PC-9 (cell line): Measurements from ENCODE around the gene MAP2K2.

Experiments used
- EZH2 ChIP-seq: fragments of 200-600 bp; sonication (generic); IDR thresholded peaks from 2 replicates; pipeline ENCODE4 v1.8.0; 2017; ENCODE audit warnings: antibody characterized with exemption, low read depth
- TF ChIP-seq, protein P1 (sequence below): fragments of 200-600 bp; sonication (generic); conservative IDR thresholded peaks from 2 replicates; pipeline ENCODE4 v1.6.1; 2017; ENCODE audit warnings: mixed run types, antibody characterized with exemption, mild to moderate bottlenecking, moderate library complexity

DNA sequence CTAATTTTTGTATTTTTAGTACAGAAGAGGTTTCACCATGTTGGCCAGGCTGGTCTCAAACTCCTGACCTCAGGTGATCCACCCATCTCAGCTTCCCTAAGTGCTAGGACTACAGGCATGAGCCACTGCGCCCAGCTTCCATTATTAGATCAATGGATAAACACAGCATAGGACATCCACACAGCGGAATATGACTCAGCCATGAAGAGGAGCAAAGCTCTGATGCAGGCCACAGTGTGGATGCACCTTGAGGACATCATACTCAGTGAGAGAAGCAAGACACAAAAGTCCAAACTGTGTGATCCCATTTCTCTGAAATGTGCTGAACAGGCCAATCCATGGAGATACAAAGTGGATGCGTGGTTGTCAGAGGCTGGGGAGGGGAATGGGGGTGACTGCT is 52.3 kb downstream of the MAP2K2 start:
- TF ChIP-seq, protein P1, sequence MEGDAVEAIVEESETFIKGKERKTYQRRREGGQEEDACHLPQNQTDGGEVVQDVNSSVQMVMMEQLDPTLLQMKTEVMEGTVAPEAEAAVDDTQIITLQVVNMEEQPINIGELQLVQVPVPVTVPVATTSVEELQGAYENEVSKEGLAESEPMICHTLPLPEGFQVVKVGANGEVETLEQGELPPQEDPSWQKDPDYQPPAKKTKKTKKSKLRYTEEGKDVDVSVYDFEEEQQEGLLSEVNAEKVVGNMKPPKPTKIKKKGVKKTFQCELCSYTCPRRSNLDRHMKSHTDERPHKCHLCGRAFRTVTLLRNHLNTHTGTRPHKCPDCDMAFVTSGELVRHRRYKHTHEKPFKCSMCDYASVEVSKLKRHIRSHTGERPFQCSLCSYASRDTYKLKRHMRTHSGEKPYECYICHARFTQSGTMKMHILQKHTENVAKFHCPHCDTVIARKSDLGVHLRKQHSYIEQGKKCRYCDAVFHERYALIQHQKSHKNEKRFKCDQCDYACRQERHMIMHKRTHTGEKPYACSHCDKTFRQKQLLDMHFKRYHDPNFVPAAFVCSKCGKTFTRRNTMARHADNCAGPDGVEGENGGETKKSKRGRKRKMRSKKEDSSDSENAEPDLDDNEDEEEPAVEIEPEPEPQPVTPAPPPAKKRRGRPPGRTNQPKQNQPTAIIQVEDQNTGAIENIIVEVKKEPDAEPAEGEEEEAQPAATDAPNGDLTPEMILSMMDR, result no peak
- no peak for TF ChIP-seq EZH2
